ENCODE measurements around the gene HEXIM2.
"Not testable (repeated sequence)": the region's sequence is repeated elsewhere in the genome, so short reads cannot be mapped to it uniquely, and the experiment has no call there.

HEXIM2 gene

DNA sequence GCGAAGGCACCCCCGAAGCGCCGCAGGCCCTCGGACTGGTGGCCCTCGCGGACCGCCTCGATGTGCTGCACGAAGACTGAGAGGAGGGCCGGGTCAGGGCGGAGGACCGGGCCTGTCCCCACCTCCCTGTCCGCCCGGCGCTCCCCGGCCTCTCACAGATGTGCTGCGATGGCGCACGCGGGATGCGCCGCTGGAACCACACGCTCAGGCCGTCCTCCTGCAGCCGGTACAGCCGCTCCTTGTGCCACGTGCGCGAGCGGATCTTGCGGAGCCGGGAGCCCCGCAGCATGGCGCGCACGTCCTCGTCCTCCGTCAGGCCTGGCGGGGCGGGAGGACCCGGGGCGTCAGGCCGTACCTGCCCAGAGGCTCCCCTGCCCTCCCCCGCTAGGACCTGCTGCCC lies 40.6 kb upstream of the HEXIM2 start:
- DNase-seq (ENCODE audit: low spot score) = no peak
- Mint-ChIP-seq H3K27ac (no peak overlapping the region), H3K27me3 (ENCODE audit: low read depth) (peaks cover 9% of the 10 kb centered on the region), H3K9me3 (no peaks in the 10 kb centered on the region), H3K4me3 (no peak overlapping the region), H3K36me3 (ENCODE audit: low read depth) (no peaks in the 10 kb centered on the region), H3K4me1 (ENCODE audit: low read depth) (no peaks in the 10 kb centered on the region)

- H3K9me3 Mint-ChIP-seq = no peaks in the 10 kb centered on the region
- no peaks in the 10 kb centered on the region for H3K36me3 Mint-ChIP-seq (ENCODE audit: low read depth)
- H3K27me3 Mint-ChIP-seq (ENCODE audit: low read depth) = peaks cover 9% of the 10 kb centered on the region
- no peak for DNase-seq (ENCODE audit: low spot score)
- no peak overlapping the region for H3K4me3 Mint-ChIP-seq
- no peak overlapping the region for H3K27ac Mint-ChIP-seq
- no peaks in the 10 kb centered on the region for H3K4me1 Mint-ChIP-seq (ENCODE audit: low read depth)
Measured at GRCh38 chr17:45123076-45123770, 38.5 kb upstream of the HEXIM2 start.

- no peaks in the 10 kb centered on the region for H3K36me3 Mint-ChIP-seq (ENCODE audit: low read depth)
- H3K9me3 Mint-ChIP-seq = no peaks in the 10 kb centered on the region
- no peaks in the 10 kb centered on the region for H3K4me1 Mint-ChIP-seq (ENCODE audit: low read depth)
- peaks cover 7% of the 10 kb centered on the region for H3K27me3 Mint-ChIP-seq (ENCODE audit: low read depth)
- DNase-seq (ENCODE audit: low spot score) = no peak
- H3K27ac Mint-ChIP-seq = no peak overlapping the region
- H3K4me3 Mint-ChIP-seq = no peak overlapping the region
Measured at GRCh38 chr17:45123930-45124796, 37.5 kb upstream of the HEXIM2 start.

GRCh38 chr17:45124797-45125122 lies 36.9 kb upstream of the HEXIM2 start:
- H3K36me3 Mint-ChIP-seq (ENCODE audit: low read depth); H3K27me3 Mint-ChIP-seq (ENCODE audit: low read depth); H3K27ac Mint-ChIP-seq; H3K9me3 Mint-ChIP-seq; H3K4me1 Mint-ChIP-seq (ENCODE audit: low read depth); DNase-seq (ENCODE audit: low spot score); H3K4me3 Mint-ChIP-seq: not testable (repeated sequence)

GRCh38 chr17:45125509-45125908 lies 36.2 kb upstream of the HEXIM2 start:
- no peak overlapping the region for H3K4me3 Mint-ChIP-seq
- H3K27ac Mint-ChIP-seq = no peak overlapping the region
- DNase-seq (ENCODE audit: low spot score) = no peak
- no peaks in the 10 kb centered on the region for H3K4me1 Mint-ChIP-seq (ENCODE audit: low read depth)
- H3K36me3 Mint-ChIP-seq (ENCODE audit: low read depth) = no peaks in the 10 kb centered on the region
- no peaks in the 10 kb centered on the region for H3K9me3 Mint-ChIP-seq
- peaks cover 11% of the 10 kb centered on the region for H3K27me3 Mint-ChIP-seq (ENCODE audit: low read depth)

- H3K27ac Mint-ChIP-seq = no peak overlapping the region
- H3K4me3 Mint-ChIP-seq = no peak overlapping the region
- no peaks in the 10 kb centered on the region for H3K4me1 Mint-ChIP-seq (ENCODE audit: low read depth)
- H3K36me3 Mint-ChIP-seq (ENCODE audit: low read depth) = no peaks in the 10 kb centered on the region
- no peak for DNase-seq (ENCODE audit: low spot score)
- peaks cover 11% of the 10 kb centered on the region for H3K27me3 Mint-ChIP-seq (ENCODE audit: low read depth)
- H3K9me3 Mint-ChIP-seq = no peaks in the 10 kb centered on the region
Measured at GRCh38 chr17:45127207-45127547, 34.5 kb upstream of the HEXIM2 start.

GRCh38 chr17:45127548-45128300 lies 34.0 kb upstream of the HEXIM2 start:
- Mint-ChIP-seq H3K4me1 (ENCODE audit: low read depth) (no peaks in the 10 kb centered on the region), H3K27me3 (ENCODE audit: low read depth) (peaks cover 11% of the 10 kb centered on the region), H3K36me3 (ENCODE audit: low read depth) (no peaks in the 10 kb centered on the region), H3K9me3 (no peaks in the 10 kb centered on the region), H3K27ac (no peak overlapping the region), H3K4me3 (no peak overlapping the region)
- DNase-seq (ENCODE audit: low spot score) = no peak

DNA sequence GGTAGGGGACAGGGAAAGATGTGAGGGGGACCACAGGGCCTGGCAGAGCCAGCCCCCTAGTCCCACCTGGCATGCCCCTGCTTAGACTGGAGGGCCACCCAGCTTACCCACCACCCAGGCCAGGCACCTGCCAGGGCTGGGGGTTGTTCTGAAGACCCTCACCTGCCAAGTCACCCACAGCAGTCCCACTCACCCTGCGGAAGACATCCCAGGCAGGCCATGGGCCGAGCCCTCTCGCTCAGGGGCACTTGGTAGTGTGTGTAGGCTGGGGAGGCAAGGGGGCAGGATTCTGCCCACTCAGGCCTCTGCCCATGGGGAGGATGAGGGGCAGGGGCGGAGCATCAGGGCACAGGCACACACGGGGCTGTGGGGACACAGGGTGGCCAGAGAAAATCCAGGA lies 33.3 kb upstream of the HEXIM2 start:
- no peak overlapping the region for H3K27ac Mint-ChIP-seq
- H3K4me1 Mint-ChIP-seq (ENCODE audit: low read depth) = peaks cover 3% of the 10 kb centered on the region
- no peaks in the 10 kb centered on the region for H3K9me3 Mint-ChIP-seq
- peaks cover 11% of the 10 kb centered on the region for H3K27me3 Mint-ChIP-seq (ENCODE audit: low read depth)
- no peak for DNase-seq (ENCODE audit: low spot score)
- no peaks in the 10 kb centered on the region for H3K36me3 Mint-ChIP-seq (ENCODE audit: low read depth)
- H3K4me3 Mint-ChIP-seq = no peak overlapping the region

DNA sequence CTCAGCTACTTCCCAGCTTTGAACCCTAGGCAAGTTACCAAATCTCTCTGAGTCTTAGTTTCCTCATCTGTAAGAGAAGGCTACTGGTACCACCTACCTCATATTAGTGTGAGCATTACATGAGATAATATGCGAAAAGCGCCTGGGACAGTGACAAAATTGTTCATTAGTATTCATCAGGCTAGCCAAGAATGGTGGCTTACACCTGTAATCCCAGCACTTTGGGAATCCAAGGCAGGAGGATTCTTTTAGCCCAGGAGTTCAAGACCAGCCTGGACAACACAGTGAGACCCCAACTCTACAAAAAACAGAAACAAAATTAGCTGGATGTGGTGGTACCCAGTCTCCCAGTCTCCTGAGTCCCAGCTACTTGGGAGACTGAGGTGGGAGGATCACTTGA lies 32.7 kb upstream of the HEXIM2 start:
- peaks cover 6% of the 10 kb centered on the region for H3K4me1 Mint-ChIP-seq (ENCODE audit: low read depth)
- H3K4me3 Mint-ChIP-seq = no peak overlapping the region
- H3K9me3 Mint-ChIP-seq = no peaks in the 10 kb centered on the region
- no peaks in the 10 kb centered on the region for H3K36me3 Mint-ChIP-seq (ENCODE audit: low read depth)
- DNase-seq (ENCODE audit: low spot score) = no peak
- H3K27ac Mint-ChIP-seq = no peak overlapping the region
- H3K27me3 Mint-ChIP-seq (ENCODE audit: low read depth) = peaks cover 11% of the 10 kb centered on the region

DNA sequence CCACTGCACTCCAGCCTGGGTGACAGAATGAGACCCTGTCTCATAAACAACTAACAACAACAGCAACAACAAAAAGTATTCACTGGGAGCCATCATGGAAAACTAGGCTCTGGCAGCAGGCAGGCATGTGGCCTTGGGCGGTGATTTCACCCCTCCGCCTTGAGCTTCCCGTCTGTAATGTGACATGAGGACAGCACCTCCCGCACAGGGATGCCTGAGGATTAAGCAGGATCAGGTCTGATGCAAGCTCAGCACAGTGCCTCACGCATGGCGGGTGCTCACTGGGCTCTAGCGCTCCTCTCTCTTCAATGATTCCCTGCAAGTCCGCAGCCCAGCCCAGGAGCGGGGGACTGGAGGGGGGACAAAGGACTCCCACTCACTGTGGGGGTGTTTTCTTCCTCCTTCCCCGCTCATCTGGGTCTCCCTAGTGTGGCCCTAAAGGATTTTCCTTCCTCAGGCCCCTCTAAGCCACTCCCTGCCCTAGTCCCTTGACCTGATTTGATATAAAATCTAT lies 32.2 kb upstream of the HEXIM2 start:
- Mint-ChIP-seq H3K4me1 (ENCODE audit: low read depth) (peaks cover 6% of the 10 kb centered on the region), H3K4me3 (no peak overlapping the region), H3K9me3 (no peaks in the 10 kb centered on the region), H3K27me3 (ENCODE audit: low read depth) (peaks cover 11% of the 10 kb centered on the region), H3K27ac (no peak overlapping the region), H3K36me3 (ENCODE audit: low read depth) (no peaks in the 10 kb centered on the region)
- DNase-seq (ENCODE audit: low spot score) = no peak

GRCh38 chr17:45129940-45130680 lies 31.6 kb upstream of the HEXIM2 start:
- peaks cover 11% of the 10 kb centered on the region for H3K27me3 Mint-ChIP-seq (ENCODE audit: low read depth)
- no peak for DNase-seq (ENCODE audit: low spot score)
- H3K36me3 Mint-ChIP-seq (ENCODE audit: low read depth) = no peaks in the 10 kb centered on the region
- H3K27ac Mint-ChIP-seq = no peak overlapping the region
- peaks cover 6% of the 10 kb centered on the region for H3K4me1 Mint-ChIP-seq (ENCODE audit: low read depth)
- H3K9me3 Mint-ChIP-seq = no peaks in the 10 kb centered on the region
- H3K4me3 Mint-ChIP-seq = no peak overlapping the region

DNA sequence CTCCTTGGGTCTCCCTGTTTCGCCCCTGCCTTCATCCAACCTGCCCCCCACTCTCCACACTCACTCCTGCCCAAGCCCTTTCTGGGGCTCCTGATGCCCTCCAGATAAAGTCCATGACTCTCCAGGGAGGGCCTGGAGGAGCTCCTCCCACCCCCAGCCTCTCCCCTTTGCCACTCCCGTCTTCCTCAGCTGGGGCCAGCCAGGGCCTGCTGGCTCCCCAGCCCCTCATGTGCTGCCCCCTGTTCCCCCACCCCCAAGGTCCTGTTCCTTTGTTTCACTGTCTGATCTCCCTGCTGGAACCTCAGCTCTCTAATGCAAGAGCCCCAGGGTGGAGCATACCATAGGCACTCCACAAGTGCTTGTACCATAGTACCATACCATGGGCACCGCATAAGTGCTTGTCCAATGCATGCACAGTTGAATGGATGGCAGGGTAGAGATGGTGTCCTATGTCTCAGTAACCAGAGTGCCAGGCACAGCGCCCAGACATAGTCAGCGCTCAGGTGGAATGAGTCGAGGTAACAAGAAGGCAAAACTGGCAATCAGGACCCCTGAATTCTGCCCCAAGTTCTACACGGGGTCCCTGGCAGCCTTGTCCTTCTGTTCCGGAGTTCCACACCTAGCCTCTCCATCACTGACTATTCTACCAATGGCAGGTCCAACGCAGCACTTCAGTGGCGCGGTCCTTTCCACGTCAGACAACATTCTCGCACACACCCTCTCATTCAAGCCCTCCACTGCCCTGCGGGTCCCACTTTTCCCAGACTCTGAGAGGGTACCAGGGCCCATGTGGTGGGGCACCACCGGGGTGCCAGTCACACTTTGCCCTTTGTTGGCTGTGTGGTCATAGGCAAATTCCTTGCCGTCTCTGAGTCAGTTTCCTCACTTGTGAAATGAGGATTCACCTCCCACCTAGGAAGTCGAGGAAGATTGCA lies 30.7 kb upstream of the HEXIM2 start:
- DNase-seq (ENCODE audit: low spot score) = no peak
- H3K36me3 Mint-ChIP-seq (ENCODE audit: low read depth) = no peaks in the 10 kb centered on the region
- peaks cover 6% of the 10 kb centered on the region for H3K4me1 Mint-ChIP-seq (ENCODE audit: low read depth)
- no peak overlapping the region for H3K27ac Mint-ChIP-seq
- H3K9me3 Mint-ChIP-seq = no peaks in the 10 kb centered on the region
- H3K27me3 Mint-ChIP-seq (ENCODE audit: low read depth) = peaks cover 11% of the 10 kb centered on the region
- H3K4me3 Mint-ChIP-seq = peak overlapping the region; percentile 59
